AG04450 (cell line): ENCODE data around the gene WWOX. TPM values are rescaled to one million over a fixed set of nuclear protein-coding genes. Genes with fewer than 3 reads are reported as not detected.

Source experiments
- CTCF ChIA-PET: fragments of 300-600, 350-600 bp; formaldehyde crosslinking; extraction: SDS; loops from one replicate; lab custom pipeline; 2022; ENCODE audit warnings: antibody characterized with exemption, inconsistent platforms; lab: Charles Lee
- POLR2A ChIA-PET: fragments of 350-600 bp; formaldehyde crosslinking; extraction: SDS; loops from one replicate; lab custom pipeline; 2021; ENCODE audit warnings: antibody characterized with exemption, inconsistent platforms; lab: Yijun Ruan, JAX
- DNase-seq: peaks from one replicate; pipeline ENCODE4 v3.0.0-alpha.2; 2011; ENCODE audit warnings: low read depth, low spot score
- H3K27ac ChIP-seq: one replicate; pipeline ENCODE4 v1.5.1; 2012; ENCODE audit warnings: low read depth, low read length, control low read depth
- H3K27me3 ChIP-seq: one replicate; pipeline ENCODE4 v1.6.0; 2012; ENCODE audit warnings: low read length; ENCODE audit not compliant: control insufficient read depth, insufficient read depth
- H3K4me3 ChIP-seq: 2 replicates; pipeline ENCODE4 v1.5.1; 2011; ENCODE audit warnings: mild to moderate bottlenecking, low read depth, low read length, control low read depth
- H3K9me3 ChIP-seq: 2 replicates; pipeline ENCODE4 v1.5.1; 2012; ENCODE audit warnings: low read length; ENCODE audit not compliant: control insufficient read depth, insufficient read depth
- CTCF ChIP-seq: IDR thresholded peaks from 2 replicates; pipeline ENCODE4 v1.5.1; 2011; ENCODE audit warnings: low read depth, low read length, control low read depth, inconsistent platforms
- polyA plus RNA-seq: library from polyadenylated mRNA; depleted of rRNA; stranded (reverse); fragments of >200 nt; gene quantifications from 2 replicates; pipeline ENCODE4 v1.2.3, GENCODE V29; 2011

Gene WWOX
- polyA plus RNA-seq, 1 experiment, result 2.1 TPM

GRCh38 chr16:78216166-78216745, 116.8 kb downstream of the WWOX start:
- Histone ChIP-seq H3K27ac (no peak overlapping the region), H3K4me3 (no peak overlapping the region), H3K27me3 (no peaks in the 10 kb centered on the region), H3K9me3 (peaks cover 4% of the 10 kb centered on the region; the same call in 1 of the 2 replicates)
- DNase-seq, result no peak
- TF ChIP-seq CTCF, result no peak
- POLR2A ChIA-PET, result no interaction called here
- CTCF ChIA-PET, result no interaction called here

DNA sequence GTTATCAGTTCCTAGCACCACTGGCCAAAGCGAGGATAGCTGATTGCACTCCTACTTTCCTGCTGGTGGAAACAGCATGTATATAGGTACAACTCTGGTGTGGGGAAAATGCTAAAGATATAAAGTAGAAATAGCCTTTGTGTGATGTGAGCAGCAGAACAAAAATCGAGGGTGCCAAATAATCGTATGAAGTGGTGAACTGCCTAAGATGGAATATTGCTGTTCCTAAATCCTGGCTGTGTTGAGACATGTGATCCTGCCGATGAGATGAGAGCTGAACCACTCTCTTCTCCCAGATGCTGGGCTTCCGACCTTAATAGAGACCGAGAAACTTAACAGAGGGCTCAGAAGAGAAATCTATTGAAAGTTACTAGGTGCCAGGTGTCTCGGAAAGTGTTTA, 117.8 kb downstream of the WWOX start:
- ChIA-PET POLR2A (no interaction called here), CTCF (no interaction called here)
- no peak for DNase-seq
- H3K4me3 ChIP-seq, result no peak overlapping the region
- no peak overlapping the region for H3K27ac ChIP-seq
- peaks cover 4% of the 10 kb centered on the region; the same call in 1 of the 2 replicates for H3K9me3 ChIP-seq
- H3K27me3 ChIP-seq, result no peaks in the 10 kb centered on the region
- TF ChIP-seq CTCF, result no peak

GRCh38 chr16:78218279-78218678, 118.8 kb downstream of the WWOX start:
- TF ChIP-seq CTCF, result no peak
- no peaks in the 10 kb centered on the region for H3K27me3 ChIP-seq
- ChIA-PET POLR2A (no interaction called here), CTCF (no interaction called here)
- no peak overlapping the region for H3K4me3 ChIP-seq
- no peak overlapping the region for H3K27ac ChIP-seq
- DNase-seq, result no peak
- H3K9me3 ChIP-seq, result peaks cover 4% of the 10 kb centered on the region

DNA sequence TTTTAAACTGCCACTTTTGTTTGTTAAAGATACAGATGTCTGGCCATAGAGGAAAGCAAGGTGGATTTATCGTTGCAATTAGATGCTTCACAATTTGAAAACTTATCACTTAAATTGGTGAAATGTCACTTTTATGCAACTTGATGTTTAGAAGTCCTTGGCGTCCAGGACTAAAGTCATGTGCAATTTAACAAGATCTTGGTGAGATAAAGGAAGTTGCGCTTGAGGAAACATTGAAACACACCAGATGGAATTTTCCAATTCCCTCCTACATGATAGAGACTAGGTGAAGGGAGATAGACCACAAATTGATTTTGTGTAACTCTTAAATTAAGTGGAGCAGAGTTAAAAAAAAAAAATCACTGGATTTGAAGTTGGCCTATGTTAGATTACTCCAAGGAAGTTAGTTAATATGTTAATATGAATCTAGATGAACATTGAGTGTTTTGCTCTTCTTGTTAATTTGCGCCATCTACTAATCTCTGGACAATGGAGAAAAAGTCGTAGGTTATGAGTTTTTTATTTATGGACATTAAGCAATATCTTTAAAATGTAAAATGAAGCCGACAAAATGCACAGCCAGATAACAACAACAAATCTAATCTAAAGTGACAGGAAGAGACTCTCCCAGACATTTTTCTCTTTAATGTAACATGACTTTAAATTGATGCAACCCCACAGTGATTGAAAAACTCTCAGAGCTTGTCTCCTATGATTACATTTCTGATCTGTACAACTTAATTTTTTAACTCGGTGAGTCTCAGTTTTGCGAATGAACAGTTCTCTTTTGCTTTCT, 119.6 kb downstream of the WWOX start:
- no peaks in the 10 kb centered on the region; the same call in 1 of the 2 replicates for H3K9me3 ChIP-seq
- no peak for DNase-seq
- no peak for TF ChIP-seq CTCF
- H3K4me3 ChIP-seq, result no peak overlapping the region
- no peaks in the 10 kb centered on the region for H3K27me3 ChIP-seq
- H3K27ac ChIP-seq, result no peak overlapping the region
- CTCF ChIA-PET, result interaction anchor here (2.1 kb wide), 1 partner anchor 16 kb away, joined by 9 read pairs; no protein-coding TSS in a partner anchor
- POLR2A ChIA-PET, result no interaction called here

DNA sequence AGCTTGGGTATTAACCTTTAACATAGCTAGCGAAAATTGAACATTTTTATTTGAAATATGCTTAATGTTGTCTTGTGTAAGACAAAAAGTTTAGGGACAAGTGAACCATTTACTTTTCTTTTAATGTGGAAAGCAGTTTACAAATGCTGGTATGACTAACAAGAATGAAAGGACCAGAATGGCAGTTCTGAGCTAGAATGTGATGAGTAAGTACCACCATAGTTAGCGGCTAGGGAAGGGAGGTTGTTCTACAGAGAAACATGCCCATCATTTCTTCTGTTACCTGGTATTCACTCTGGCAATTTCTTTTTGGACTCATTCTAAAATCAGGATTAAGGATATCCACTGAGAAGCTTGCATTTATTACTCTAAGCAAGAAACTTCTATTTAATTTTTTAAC, 121.1 kb downstream of the WWOX start:
- ChIA-PET CTCF (interaction anchor here (0.6 to 2.1 kb wide), 3 partner anchors 14 to 844 kb away, joined by 3 to 10 read pairs (median 9); no protein-coding TSS in a partner anchor), POLR2A (no interaction called here)
- no peak overlapping the region for H3K4me3 ChIP-seq
- no peak for DNase-seq
- no peak overlapping the region for H3K27ac ChIP-seq
- H3K27me3 ChIP-seq, result no peaks in the 10 kb centered on the region
- H3K9me3 ChIP-seq, result no peaks in the 10 kb centered on the region; the same call in 1 of the 2 replicates
- no peak for TF ChIP-seq CTCF
